GM19023 (cell line): ENCODE measurements around the gene MAFG.
"Not testable (repeated sequence)": the region's sequence is repeated elsewhere in the genome, so short reads cannot be mapped to it uniquely, and the experiment has no call there.

ENCODE experiments used
- ATAC-seq: cut with Tn5 transposase; IDR thresholded peaks from one replicate; pipeline ENCODE4 v1.9.1; 2021; ENCODE audit warnings: mild to moderate bottlenecking, moderate library complexity; ENCODE audit not compliant: unreplicated experiment

The MAFG gene

GRCh38 chr17:81958633-81959342, 31.3 kb upstream of the MAFG start:
- ATAC-seq: no peak

- ATAC-seq: no peak
These were observed 30.3 kb upstream of the MAFG start for GRCh38 chr17:81957691-81958432.

- ATAC-seq: no peak
These were observed 29.4 kb upstream of the MAFG start for GRCh38 chr17:81956607-81957589.

GRCh38 chr17:81955756-81956544, 28.4 kb upstream of the MAFG start:
- no peak for ATAC-seq

- no peak for ATAC-seq
These were observed 27.6 kb upstream of the MAFG start for GRCh38 chr17:81955058-81955681.

GRCh38 chr17:81954131-81955057, 26.9 kb upstream of the MAFG start:
- ATAC-seq: no peak

GRCh38 chr17:81953443-81953842, 25.9 kb upstream of the MAFG start:
- ATAC-seq: not testable (repeated sequence)

- ATAC-seq: no peak
These were observed 25.3 kb upstream of the MAFG start for GRCh38 chr17:81952792-81953228.

- ATAC-seq: no peak
These were observed 24.5 kb upstream of the MAFG start for GRCh38 chr17:81951785-81952684.

- ATAC-seq: no peak
These were observed 23.0 kb upstream of the MAFG start for GRCh38 chr17:81950501-81950900.

GRCh38 chr17:81948635-81949378, 21.3 kb upstream of the MAFG start:
- ATAC-seq: no peak

- no peak for ATAC-seq
These were observed 19.7 kb upstream of the MAFG start, which contains the start of gene MYADML2 for GRCh38 chr17:81947189-81947588. TSS of gene MYADML2 (minus strand) at chr17:81947233. CDS start at chr17:81941741, 5,492 bp downstream.

- no peak for ATAC-seq
These were observed 17.3 kb upstream of the MAFG start for GRCh38 chr17:81944858-81945257.

GRCh38 chr17:81942167-81942553, 14.6 kb upstream of the MAFG start:
- no peak for ATAC-seq

GRCh38 chr17:81941484-81942166, 14.1 kb upstream of the MAFG start:
- no peak for ATAC-seq
